ENCODE data around the gene RCHY1. TPM values are rescaled to one million over a fixed set of nuclear protein-coding genes. Genes with fewer than 3 reads are reported as not detected.
"Not testable (repeated sequence)": the region's sequence is repeated elsewhere in the genome, so short reads cannot be mapped to it uniquely, and the experiment has no call there.

The RCHY1 gene
- total RNA-seq, 1 experiment from 2014 or later = 33.4 TPM

- TF ChIP-seq ZBTB33 (IDR thresholded peaks at IDR 0.05; ENCODE audit: extremely low read depth, insufficient replicate concordance, low read length) = no peak
- TF ChIP-seq ZNF274 (IDR thresholded peaks at IDR 0.05; ENCODE audit: low read depth, low read length) = no peak
- TF ChIP-seq YY1 (IDR thresholded peaks at IDR 0.05; ENCODE audit: extremely low read depth, insufficient replicate concordance, low read depth, low read length) = no peak
- no peak for TF ChIP-seq SIN3A (IDR thresholded peaks at IDR 0.05; ENCODE audit: low read depth)
- TF ChIP-seq SRF (IDR thresholded peaks at IDR 0.05; ENCODE audit: low read depth) = no peak
These were observed 30.7 kb upstream of the RCHY1 start (continued) for GRCh38 chr4:75544870-75545269.

- intact Hi-C loops (cut with micrococcal nuclease); H4K20me1 ChIP-seq (ENCODE audit: insufficient read depth); H3K79me2 ChIP-seq (ENCODE audit: insufficient read depth, low read length); H3K36me3 ChIP-seq (ENCODE audit: control insufficient read depth in 1 of 2, insufficient read depth in 2 of 2, low read length in 2 of 2); POLR2A ChIA-PET; H2AFZ ChIP-seq (ENCODE audit: low read depth, low read length, poor library complexity, severe bottlenecking); RAD21 ChIA-PET (ENCODE audit: low non-redundant PET in 1 of 2, low total read pairs in 2 of 2, uncharacterized antibody in 2 of 2, unreplicated experiment in 2 of 2); H3K4me1 ChIP-seq (ENCODE audit: control insufficient read depth in 1 of 2, insufficient read depth in 2 of 2, low read length in 2 of 2); H3K4me2 ChIP-seq (ENCODE audit: low read length); H3K9me2 ChIP-seq (ENCODE audit: insufficient read depth); DNase-seq (ENCODE audit: low read depth, low spot score); BruUV-seq (replicated peaks); CTCF ChIA-PET; ATAC-seq; H3K27ac ChIP-seq (ENCODE audit: low read depth, low read length); H3K4me3 ChIP-seq (replicated peaks in 1 of 2; ENCODE audit: low read depth in 1 of 2, low read length in 2 of 2); H3K9me3 ChIP-seq (ENCODE audit: control insufficient read depth in 1 of 2, insufficient read depth in 1 of 2, low read depth in 1 of 2, low read length in 2 of 2); H3K9ac ChIP-seq (ENCODE audit: low read length); H3K27me3 ChIP-seq (ENCODE audit: insufficient read depth, low read length): not testable (repeated sequence)
These were observed 30.0 kb upstream of the RCHY1 start for GRCh38 chr4:75544220-75544619.

- BruUV-seq (replicated peaks) = no TSS peak
- H3K4me2 ChIP-seq (ENCODE audit: low read length) = no peak overlapping the region
- peaks cover 0 to 5% of the 10 kb centered on the region in 2 experiments; a peak in 1 of 4 replicates for H3K4me1 ChIP-seq (ENCODE audit: control insufficient read depth in 1 of 2, insufficient read depth in 2 of 2, low read length in 2 of 2)
- no peak overlapping the region for H3K9ac ChIP-seq (ENCODE audit: low read length)
- H3K4me3 ChIP-seq (replicated peaks in 1 of 2; ENCODE audit: low read depth in 1 of 2, low read length in 2 of 2) = no peak overlapping the region
- RAD21 ChIA-PET (ENCODE audit: low non-redundant PET in 1 of 2, low total read pairs in 2 of 2, uncharacterized antibody in 2 of 2, unreplicated experiment in 2 of 2) = no interaction called here
- H3K9me2 ChIP-seq (ENCODE audit: insufficient read depth) = no peaks in the 10 kb centered on the region
- H3K9me3 ChIP-seq (ENCODE audit: control insufficient read depth in 1 of 2, insufficient read depth in 1 of 2, low read depth in 1 of 2, low read length in 2 of 2) = no peaks in the 10 kb centered on the region
- DNase-seq (ENCODE audit: low read depth, low spot score) = no peak
- no peak for TF ChIP-seq RAD21 (IDR thresholded peaks at IDR 0.05; ENCODE audit: low read depth)
- no peak overlapping the region for H3K27ac ChIP-seq (ENCODE audit: low read depth, low read length)
- intact Hi-C loops (cut with micrococcal nuclease) = no loop called here
- H3K36me3 ChIP-seq (ENCODE audit: control insufficient read depth in 1 of 2, insufficient read depth in 2 of 2, low read length in 2 of 2) = no peaks in the 10 kb centered on the region
- no peaks in the 10 kb centered on the region for H3K79me2 ChIP-seq (ENCODE audit: insufficient read depth, low read length)
- no peaks in the 10 kb centered on the region for H4K20me1 ChIP-seq (ENCODE audit: insufficient read depth)
- no peak; the same call in 1 of the 2 replicates for ATAC-seq
- CTCF ChIA-PET = no interaction called here
- POLR2A ChIA-PET = no interaction called here
- no peaks in the 10 kb centered on the region for H3K27me3 ChIP-seq (ENCODE audit: insufficient read depth, low read length)
- no peak overlapping the region for H2AFZ ChIP-seq (ENCODE audit: low read depth, low read length, poor library complexity, severe bottlenecking)
These were observed 28.6 kb upstream of the RCHY1 start for GRCh38 chr4:75542824-75543223.

- RAD21 ChIA-PET (ENCODE audit: low non-redundant PET in 1 of 2, low total read pairs in 2 of 2, uncharacterized antibody in 2 of 2, unreplicated experiment in 2 of 2); H3K27ac ChIP-seq (ENCODE audit: low read depth, low read length): not testable (repeated sequence)
These were observed 23.1 kb upstream of the RCHY1 start for GRCh38 chr4:75537308-75537707.

More at GRCh38 chr4:75537308-75537707, 23.1 kb upstream of the RCHY1 start:
- H3K9me2 ChIP-seq (ENCODE audit: insufficient read depth); H4K20me1 ChIP-seq (ENCODE audit: insufficient read depth); BruUV-seq (replicated peaks); H3K4me3 ChIP-seq (replicated peaks in 1 of 2; ENCODE audit: low read depth in 1 of 2, low read length in 2 of 2); H3K9ac ChIP-seq (ENCODE audit: low read length); H3K27me3 ChIP-seq (ENCODE audit: insufficient read depth, low read length); ATAC-seq; H3K4me2 ChIP-seq (ENCODE audit: low read length); DNase-seq (ENCODE audit: low read depth, low spot score); H3K9me3 ChIP-seq (ENCODE audit: control insufficient read depth in 1 of 2, insufficient read depth in 1 of 2, low read depth in 1 of 2, low read length in 2 of 2); POLR2A ChIA-PET; H3K79me2 ChIP-seq (ENCODE audit: insufficient read depth, low read length); H3K4me1 ChIP-seq (ENCODE audit: control insufficient read depth in 1 of 2, insufficient read depth in 2 of 2, low read length in 2 of 2); CTCF ChIA-PET; H2AFZ ChIP-seq (ENCODE audit: low read depth, low read length, poor library complexity, severe bottlenecking); intact Hi-C loops (cut with micrococcal nuclease); H3K36me3 ChIP-seq (ENCODE audit: control insufficient read depth in 1 of 2, insufficient read depth in 2 of 2, low read length in 2 of 2): not testable (repeated sequence)

Measured in HCT116 (cell line).